K562 (cell line): ENCODE data around the gene MAST1. TPM values are rescaled to one million over a fixed set of nuclear protein-coding genes. Genes with fewer than 3 reads are reported as not detected.

Experiments used
- ATAC-seq: fragments of 200-7000 bp; cut with Tn5 transposase; 3 replicates; pipeline ENCODE4 v1.9.1; 2020; ENCODE audit warnings: moderate library complexity
- BruUV-seq: library from RNA; stranded (reverse); fragments of 400-500 nt; replicated peaks from 2 replicates; lab custom pipeline; 2021; lab: Mats Ljungman, UMichigan
- CTCF ChIA-PET: fragments of 300-600 bp; formaldehyde crosslinking; extraction: SDS; loops from one replicate; lab custom pipeline; 2021; ENCODE audit warnings: low intra/inter-chr PET ratio; lab: Yijun Ruan, JAX
- POLR2A ChIA-PET: fragments of 300-600, 350-650 bp; sonication (Branson Sonifier 250); formaldehyde crosslinking; extraction: SDS; loops from one replicate; lab custom pipeline; 2021; ENCODE audit warnings: antibody characterized with exemption, inconsistent platforms; lab: Yijun Ruan, JAX
- DNase-seq, 4 experiments: peaks; one replicate each; pipeline versions ENCODE4 v3.0.0 to v3.0.0-alpha.2; 2011 to 2018; ENCODE audit warnings: low spot score in 3 of 4, mixed read lengths in 3 of 4; ENCODE audit errors: extremely low read depth in 1 of 4
- FAIRE-seq: peaks from 2 replicates; lab custom pipeline; 2011; peaks lifted over from hg19 to GRCh38; lab: Jason Lieb, UNC
- H2AFZ ChIP-seq: 2 replicates; pipeline ENCODE4 v1.6.0; 2011; ENCODE audit warnings: low read depth, low read length, control low read depth, inconsistent platforms
- H3K27ac ChIP-seq: fragments of 200-600 bp; 3 replicates; pipeline ENCODE4 v1.8.0; 2011; ENCODE audit warnings: low read depth, mild to moderate bottlenecking, control low read depth, inconsistent platforms, low read length, moderate library complexity, mixed read lengths; ENCODE audit errors: extremely low read depth
- H3K27me3 ChIP-seq, 2 experiments: fragments of 300-600 bp in 1 of 2; 2 replicates in 1 of 2; 3 replicates in 1 of 2; pipeline versions ENCODE4 v1.6.0 to v1.8.0; 2011; ENCODE audit warnings: inconsistent platforms in 2 of 2, low read length in 2 of 2, mild to moderate bottlenecking in 1 of 2, mixed read lengths in 1 of 2, moderate library complexity in 1 of 2; ENCODE audit not compliant: control insufficient read depth in 2 of 2, insufficient read depth in 2 of 2
- H3K36me3 ChIP-seq: fragments of 300-600 bp; 3 replicates; pipeline ENCODE4 v1.8.0; 2011; ENCODE audit warnings: mild to moderate bottlenecking, low read length, inconsistent platforms; ENCODE audit not compliant: control insufficient read depth, insufficient read depth
- H3K4me1 ChIP-seq, 2 experiments: fragments of 200-600 bp in 1 of 2; replicated peaks in 1 of 2; 2 replicates in 1 of 2; 3 replicates in 1 of 2; pipeline versions ENCODE4 v1.5.1 to v1.8.0; 2011; ENCODE audit warnings: inconsistent platforms in 2 of 2, low read length in 2 of 2, mild to moderate bottlenecking in 1 of 2, mixed read lengths in 1 of 2, moderate library complexity in 1 of 2; ENCODE audit not compliant: control insufficient read depth in 2 of 2, insufficient read depth in 2 of 2
- H3K4me2 ChIP-seq: 2 replicates; pipeline ENCODE4 v1.6.1; 2011; ENCODE audit warnings: low read length, control low read depth, inconsistent platforms, mixed read lengths; ENCODE audit not compliant: insufficient read depth
- H3K4me3 ChIP-seq: fragments of 200-600 bp; sonication (generic), shearing (Covaris generic); 2 replicates; pipeline ENCODE4 v1.5.1; 2016; ENCODE audit warnings: control low read depth, inconsistent platforms
- H3K79me2 ChIP-seq: fragments of 200-600 bp; 3 replicates; pipeline ENCODE4 v1.8.0; 2011; ENCODE audit warnings: low read length, inconsistent platforms; ENCODE audit not compliant: control insufficient read depth, insufficient read depth
- H3K9ac ChIP-seq, 2 experiments: 2 replicates each; pipeline versions ENCODE4 v1.6.0 to v1.6.1; 2011; ENCODE audit warnings: low read depth in 2 of 2, low read length in 2 of 2, control low read depth in 1 of 2, inconsistent platforms in 1 of 2, mild to moderate bottlenecking in 1 of 2, mixed read lengths in 1 of 2; ENCODE audit not compliant: insufficient read depth in 1 of 2
- H3K9me1 ChIP-seq: one replicate; pipeline ENCODE4 v1.6.0; 2011; ENCODE audit warnings: inconsistent platforms, mild to moderate bottlenecking, low read length, moderate library complexity; ENCODE audit not compliant: control insufficient read depth, insufficient read depth
- H3K9me3 ChIP-seq: replicated peaks from 2 replicates; pipeline ENCODE4 v1.5.1; 2011; ENCODE audit warnings: low read depth, low read length, inconsistent platforms; ENCODE audit not compliant: control insufficient read depth, insufficient read depth
- H4K20me1 ChIP-seq: replicated peaks from 2 replicates; pipeline ENCODE4 v1.6.1; 2011; ENCODE audit warnings: low read length, inconsistent platforms, mixed read lengths; ENCODE audit not compliant: control insufficient read depth, insufficient read depth
- CBX1 ChIP-seq: sonication (generic); IDR thresholded peaks from 2 replicates; pipeline ENCODE4 v1.6.1; 2016; ENCODE audit warnings: antibody characterized with exemption, low read depth, mild to moderate bottlenecking
- DPF2 ChIP-seq: fragments of 450-650 bp; IDR thresholded peaks from 2 replicates; pipeline ENCODE4 v1.6.1; 2016
- ESRRA ChIP-seq: fragments of 450-650 bp; IDR thresholded peaks from 2 replicates; pipeline ENCODE4 v1.6.1; 2014; ENCODE audit warnings: low read depth, mild to moderate bottlenecking, moderate library complexity, borderline replicate concordance
- ETV6 ChIP-seq, 3 experiments: fragments of 150-350 bp in 1 of 3; sonication (generic) in 1 of 3; formaldehyde crosslinking in 1 of 3; IDR thresholded peaks; 2 replicates each; pipeline versions ENCODE4 v1.6.1 to v1.8.0; 2014 to 2022; ENCODE audit warnings: borderline replicate concordance in 2 of 3, low read depth in 2 of 3, antibody characterized with exemption in 1 of 3, low read length in 1 of 3, mild to moderate bottlenecking in 1 of 3, missing genetic modification reagents in 1 of 3
- FOXP1 ChIP-seq: sonication (generic); formaldehyde crosslinking; IDR thresholded peaks from 2 replicates; pipeline ENCODE4 v1.8.0; 2022; ENCODE audit warnings: mild to moderate bottlenecking, missing genetic modification reagents
- IRF1 ChIP-seq: sonication (generic); formaldehyde crosslinking; IDR thresholded peaks from 2 replicates; pipeline ENCODE4 v1.8.0; 2022; ENCODE audit warnings: missing genetic modification reagents, mild to moderate bottlenecking, borderline replicate concordance
- KDM2B ChIP-seq: fragments of 250-450 bp; sonication (Bioruptor Pico); IDR thresholded peaks from 2 replicates; pipeline ENCODE4 v1.8.0; 2021; ENCODE audit warnings: mild to moderate bottlenecking, moderate library complexity
- RHOXF2B ChIP-seq: fragments of 250-450 bp; sonication (Bioruptor Pico); conservative IDR thresholded peaks from 2 replicates; pipeline ENCODE4 v1.5.1; 2021
- ZBED1 ChIP-seq: IDR thresholded peaks from 2 replicates; pipeline ENCODE4 v1.6.1; 2014
- ZC3H8 ChIP-seq: fragments of 450-650 bp; IDR thresholded peaks from 2 replicates; pipeline ENCODE4 v1.6.1; 2017
- ZEB2 ChIP-seq: fragments of 450-650 bp; IDR thresholded peaks from 2 replicates; pipeline ENCODE4 v1.6.1; 2016
- ZKSCAN3 ChIP-seq: fragments of 250-450 bp; sonication (Bioruptor Pico); IDR thresholded peaks from 2 replicates; pipeline ENCODE4 v1.4.0; 2020
- ZNF280B ChIP-seq: fragments of 250-450 bp; sonication (Bioruptor Pico); IDR thresholded peaks from 2 replicates; pipeline ENCODE4 v1.5.1; 2021; ENCODE audit warnings: mild to moderate bottlenecking
- ZNF384 ChIP-seq: IDR thresholded peaks from 2 replicates; pipeline ENCODE4 v1.6.1; 2012; ENCODE audit warnings: low read depth, low read length, improper control_type of control experiment
- ZNF76 ChIP-seq: fragments of 250-450 bp; sonication (Bioruptor Pico); IDR thresholded peaks from 2 replicates; pipeline ENCODE4 v1.4.0; 2020; ENCODE audit warnings: mild to moderate bottlenecking, moderate library complexity, borderline replicate concordance
- WGBS: fragments of 100-300 bp; shearing (Covaris generic); methylation state at CpG from one replicate; pipeline ENCODE4 v1.1.6; 2016; ENCODE audit warnings: low coverage, mixed read lengths; ENCODE audit not compliant: insufficient coverage; ENCODE audit errors: missing lambda C conversion rate; 5-methylcytosine and 5-hydroxymethylcytosine counted together
- in situ Hi-C: fragments of 300-500 bp; cut with MboI; formaldehyde crosslinking; loops from 4 replicates; pipeline ENCODE4 v1.15.0; 2018; ENCODE audit warnings: inconsistent platforms, mixed read lengths
- intact Hi-C: fragments of 100-400 bp; cut with micrococcal nuclease; formaldehyde crosslinking; loops from 2 replicates; pipeline ENCODE4 v1.14.2; 2022
- polyA plus RNA-seq, 8 experiments: library from polyadenylated mRNA; depleted of rRNA in 4 of 8; stranded (reverse) in 5 of 8; unstranded in 3 of 8; fragments of >200 nt; fragmentation: Nextera tagmentation in 2 of 8; fragmentation: Illumina TruSeq in 1 of 8; extraction: Ambion mirVana in 2 of 8; extraction: Trizol in 1 of 8; gene quantifications; 2 replicates each; pipeline versions ENCODE4 v1.2.1 to v1.2.3, GENCODE V29; 2011 to 2014; ENCODE audit warnings: inconsistent platforms in 1 of 8, missing spikeins in 1 of 8
- total RNA-seq, 7 experiments: library from RNA; depleted of rRNA in 6 of 7; stranded (reverse); fragments of >200 nt in 6 of 7; fragmentation: Illumina TruSeq in 2 of 7; extraction: Trizol in 2 of 7; gene quantifications; 2 replicates each; pipeline versions ENCODE4 v1.2.1 to v1.2.3, GENCODE V29; 2011 to 2021; ENCODE audit warnings: low replicate concordance in 1 of 7
- TF ChIP-seq, protein P1 (sequence below): sonication (generic); formaldehyde crosslinking; IDR thresholded peaks from 2 replicates; pipeline ENCODE4 v1.8.1; 2023; ENCODE audit warnings: mild to moderate bottlenecking, missing genetic modification reagents

The MAST1 gene
- total and polyA plus RNA-seq, 9 of the 15 experiments (the other 6 are each of a cell fraction or from before 2014, with no cell fraction given) = 0.48 to 10.3 (median 3.9) TPM

DNA sequence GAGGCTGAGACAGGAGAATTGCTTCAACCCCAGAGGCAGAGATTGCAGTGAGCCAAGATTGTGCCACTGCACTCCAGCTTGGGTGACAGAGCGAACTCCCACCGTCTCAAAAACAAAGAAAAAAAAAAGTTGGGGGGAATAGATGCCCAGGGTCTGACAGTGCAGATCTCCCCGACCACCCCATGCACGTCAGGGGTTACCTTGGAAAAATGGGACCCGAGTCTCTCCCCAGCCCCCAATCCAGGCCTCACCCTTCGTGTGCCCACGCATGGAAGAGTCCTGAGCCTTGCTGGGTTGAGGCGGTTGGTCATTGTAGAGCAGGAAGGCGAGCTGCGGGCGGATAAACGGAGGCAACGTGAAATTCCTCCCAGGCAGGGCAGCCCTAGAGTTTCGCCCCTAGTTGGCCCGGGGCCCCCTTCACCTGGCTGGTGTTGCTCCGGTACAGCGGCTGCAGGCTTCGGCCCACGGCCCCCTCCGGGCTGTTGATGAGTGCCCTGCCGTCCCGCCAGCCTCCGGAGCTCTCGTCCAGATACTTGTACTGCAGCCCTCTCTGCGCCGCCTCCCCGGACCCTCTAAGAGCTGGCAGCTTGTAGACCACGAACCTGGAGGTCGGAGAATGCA lies 42.3 kb downstream of the MAST1 start (continued):
- 0 out of 2 replicates have a peak, but pooled peaks have one; percentile 12 for TF ChIP-seq IRF1
- no peak for TF ChIP-seq RHOXF2B
- TF ChIP-seq ZKSCAN3 (CRISPR knock-in tag) = no peak
- no peak for TF ChIP-seq ETV6 (IDR thresholded peaks at IDR 0.05; ENCODE audit: borderline replicate concordance in 1 of 2, low read depth in 2 of 2, low read length in 1 of 2)
- 0 out of 2 replicates have a peak, but pooled peaks have one; percentile 43 for TF ChIP-seq ETV6 (CRISPR knock-in tag; IDR thresholded peaks at IDR 0.05; ENCODE audit: borderline replicate concordance)
- no peak for TF ChIP-seq KDM2B (CRISPR knock-in tag)

DNA sequence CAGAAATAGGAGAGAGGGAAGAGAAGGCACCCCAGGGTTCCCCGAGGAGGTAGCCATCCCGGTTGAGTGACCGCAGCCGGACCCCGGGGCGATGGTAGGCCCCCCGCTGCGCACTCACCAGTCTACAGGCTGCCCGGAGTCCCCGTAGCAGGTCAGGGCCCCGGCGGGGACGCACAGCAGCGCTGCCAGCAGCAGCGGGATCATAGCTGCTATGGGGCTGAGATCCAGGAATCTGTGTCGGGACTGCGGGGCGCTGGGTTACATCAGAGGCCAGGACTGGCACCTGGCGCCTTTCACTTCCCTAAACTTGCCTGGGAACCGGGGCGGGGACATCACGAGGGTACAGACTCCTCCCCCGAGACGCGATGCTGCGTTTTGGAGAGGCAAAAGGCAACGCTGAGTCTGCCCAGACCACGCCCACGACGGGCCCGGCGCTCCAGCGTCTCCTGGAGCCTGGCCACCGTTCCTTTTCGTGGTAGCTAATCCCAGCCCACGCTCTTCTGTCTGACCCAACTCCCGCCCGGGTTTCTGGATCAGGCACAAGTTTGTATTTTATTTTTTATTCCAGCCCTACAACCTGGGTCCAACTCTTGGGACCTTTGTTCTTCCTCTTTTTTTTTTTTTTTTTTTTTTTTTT lies 43.0 kb downstream of the MAST1 start, which contains the start of gene DNASE2:
DNASE2 (minus strand) TSS at position 278 of the 637 bp plus-strand sequence; CDS start at position 204, 74 bp downstream.
- peak within 1 kb of the TSS; percentile 96 for H3K27ac ChIP-seq
- peaks cover 56% of the 10 kb centered on the region for H3K79me2 ChIP-seq
- intact Hi-C loops = no loop called here
- in situ Hi-C loops = no loop called here
- ATAC-seq = peak; percentile 71
- H2AFZ ChIP-seq = peak within 1 kb of the TSS; percentile 88
- peak within 1 kb of the TSS; percentile 67 for H3K4me3 ChIP-seq
- no peaks in the 10 kb centered on the region for H3K9me3 ChIP-seq
- no peaks in the 10 kb centered on the region for H3K27me3 ChIP-seq
- ChIA-PET POLR2A (interaction anchor here (0.6 to 2.9 kb wide), 11 partner anchors 8 to 274 kb away, joined by 3 to 23 read pairs (median 3); partner anchors contain the start of genes CALR, FARSA, GCDH and JUNB), CTCF (no interaction called here)
- H3K36me3 ChIP-seq = peaks cover 41% of the 10 kb centered on the region
- peak within 1 kb of the TSS; percentile 94 to 96 for H3K9ac ChIP-seq
- H3K9me1 ChIP-seq = no peaks in the 10 kb centered on the region
- peaks cover 5% of the 10 kb centered on the region; the same call in 1 of the 2 replicates for H4K20me1 ChIP-seq
- FAIRE-seq = peak; percentile 96
- WGBS = 2% methylated on average over 37 of the region's 38 CpGs
- DNase-seq = peak; percentile 88 to 97 (median 92)
- no TSS peak for BruUV-seq
- H3K4me1 ChIP-seq = peaks cover 31 to 65% of the 10 kb centered on the region in 2 experiments; a peak in 4 of 5 replicates
- peak within 1 kb of the TSS; percentile 93 for H3K4me2 ChIP-seq
- TF ChIP-seq, protein P1, sequence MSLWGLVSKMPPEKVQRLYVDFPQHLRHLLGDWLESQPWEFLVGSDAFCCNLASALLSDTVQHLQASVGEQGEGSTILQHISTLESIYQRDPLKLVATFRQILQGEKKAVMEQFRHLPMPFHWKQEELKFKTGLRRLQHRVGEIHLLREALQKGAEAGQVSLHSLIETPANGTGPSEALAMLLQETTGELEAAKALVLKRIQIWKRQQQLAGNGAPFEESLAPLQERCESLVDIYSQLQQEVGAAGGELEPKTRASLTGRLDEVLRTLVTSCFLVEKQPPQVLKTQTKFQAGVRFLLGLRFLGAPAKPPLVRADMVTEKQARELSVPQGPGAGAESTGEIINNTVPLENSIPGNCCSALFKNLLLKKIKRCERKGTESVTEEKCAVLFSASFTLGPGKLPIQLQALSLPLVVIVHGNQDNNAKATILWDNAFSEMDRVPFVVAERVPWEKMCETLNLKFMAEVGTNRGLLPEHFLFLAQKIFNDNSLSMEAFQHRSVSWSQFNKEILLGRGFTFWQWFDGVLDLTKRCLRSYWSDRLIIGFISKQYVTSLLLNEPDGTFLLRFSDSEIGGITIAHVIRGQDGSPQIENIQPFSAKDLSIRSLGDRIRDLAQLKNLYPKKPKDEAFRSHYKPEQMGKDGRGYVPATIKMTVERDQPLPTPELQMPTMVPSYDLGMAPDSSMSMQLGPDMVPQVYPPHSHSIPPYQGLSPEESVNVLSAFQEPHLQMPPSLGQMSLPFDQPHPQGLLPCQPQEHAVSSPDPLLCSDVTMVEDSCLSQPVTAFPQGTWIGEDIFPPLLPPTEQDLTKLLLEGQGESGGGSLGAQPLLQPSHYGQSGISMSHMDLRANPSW = 0 out of 2 replicates have a peak, but pooled peaks have one; percentile 67
- TF ChIP-seq ZBED1 = no peak
- peak; percentile 3; the same call in 1 of the 2 replicates for TF ChIP-seq ZEB2
- 0 out of 2 replicates have a peak, but pooled peaks have one; percentile 27 for TF ChIP-seq ESRRA
- TF ChIP-seq FOXP1 (CRISPR knock-in tag) = peak; percentile 64; the same call in 1 of the 2 replicates
- TF ChIP-seq DPF2 = peak; percentile 73; the same call in 1 of the 2 replicates
- no peak for TF ChIP-seq ZC3H8
- no peak for TF ChIP-seq ZNF280B (CRISPR knock-in tag)
- peak; percentile 18; the same call in 1 of the 2 replicates for TF ChIP-seq CBX1
- TF ChIP-seq ZNF384 = peak; percentile 51; the same call in 1 of the 2 replicates
- peak; percentile 4; the same call in 1 of the 2 replicates for TF ChIP-seq ZNF76 (CRISPR knock-in tag)
